NT2/D1 (cell line): ENCODE data around the gene KCNA2.

ENCODE experiments used
- SUZ12 ChIP-seq: IDR thresholded peaks from 2 replicates; pipeline ENCODE4 v1.6.1; 2011; ENCODE audit not compliant: insufficient read length, insufficient read depth; ENCODE audit errors: extremely low read depth
- YY1 ChIP-seq: IDR thresholded peaks from 2 replicates; pipeline ENCODE4 v1.6.1; 2011; ENCODE audit not compliant: insufficient read length, insufficient read depth
- ZNF274 ChIP-seq: IDR thresholded peaks from 2 replicates; pipeline ENCODE4 v1.6.1; 2011; ENCODE audit warnings: mild to moderate bottlenecking, low read depth, low read length

- TF ChIP-seq ZNF274 (no peak), YY1 (no peak), SUZ12 (no peak)
Observed at GRCh38 chr1:110638556-110638955, 32.4 kb upstream of the KCNA2 start.
